8988T (cell line): Measurements from ENCODE around the gene TTLL3.
A peak's percentile ranks its signal among the peaks of the same experiment; 100 is the strongest.

Experiments used
- DNase-seq: peaks from one replicate; pipeline ENCODE4 v3.0.0; 2011

Gene TTLL3

GRCh38 chr3:9781978-9782603, 28.0 kb upstream of the TTLL3 start:
- no peak for DNase-seq

- peak; percentile 48 for DNase-seq
Measured at GRCh38 chr3:9782770-9783169, 27.3 kb upstream of the TTLL3 start.

- no peak for DNase-seq
Measured at GRCh38 chr3:9783954-9784353, 26.1 kb upstream of the TTLL3 start.

GRCh38 chr3:9784965-9785364, 25.1 kb upstream of the TTLL3 start:
- DNase-seq = no peak

- no peak for DNase-seq
Measured at GRCh38 chr3:9785602-9786001, 24.5 kb upstream of the TTLL3 start.

- no peak for DNase-seq
Measured at GRCh38 chr3:9786209-9786739, 23.8 kb upstream of the TTLL3 start.

GRCh38 chr3:9786825-9787669, 23.0 kb upstream of the TTLL3 start:
- no peak for DNase-seq

- DNase-seq = no peak
Measured at GRCh38 chr3:9787714-9788113, 22.3 kb upstream of the TTLL3 start.

- no peak for DNase-seq
Measured at GRCh38 chr3:9791127-9791526, 18.9 kb upstream of the TTLL3 start.

GRCh38 chr3:9791790-9792404, 18.2 kb upstream of the TTLL3 start:
- no peak for DNase-seq

GRCh38 chr3:9792405-9793160, 17.5 kb upstream of the TTLL3 start, which contains the start of the genes ARPC4 and TADA3:
ARPC4 (plus strand) TSS chr3:9793082; CDS start chr3:9793122, 40 bp downstream.
TADA3 (minus strand) TSS chr3:9792473; CDS start chr3:9791466, 1,007 bp downstream.
- DNase-seq = peak; percentile 86

GRCh38 chr3:9793161-9793781, 16.8 kb upstream of the TTLL3 start:
- DNase-seq = no peak

GRCh38 chr3:9794400-9794799, 15.7 kb upstream of the TTLL3 start:
- DNase-seq = no peak

GRCh38 chr3:9795207-9795606, 14.9 kb upstream of the TTLL3 start:
- DNase-seq = no peak

- DNase-seq = no peak
Measured at GRCh38 chr3:9797196-9797945, 12.7 kb upstream of the TTLL3 start.

GRCh38 chr3:9800529-9800928, 9.5 kb upstream of the TTLL3 start:
- DNase-seq = no peak

GRCh38 chr3:9803494-9803893, 6.6 kb upstream of the TTLL3 start:
- DNase-seq = no peak

- no peak for DNase-seq
Measured at GRCh38 chr3:9804996-9805395, 5.1 kb upstream of the TTLL3 start.

- DNase-seq = no peak
Measured at GRCh38 chr3:9806137-9806536, 3.9 kb upstream of the TTLL3 start.

- no peak for DNase-seq
Measured at GRCh38 chr3:9806688-9807589, 3.1 kb upstream of the TTLL3 start.

- no peak for DNase-seq
Measured at GRCh38 chr3:9807981-9808344, 2.1 kb upstream of the TTLL3 start.
